Inferior parietal cortex (tissue), 1 donor: ENCODE results near the gene RIPOR3.
"Not testable (repeated sequence)": the region's sequence is repeated elsewhere in the genome, so short reads cannot be mapped to it uniquely, and the experiment has no call there.

Source experiments
- DNase-seq: peaks from one replicate; pipeline ENCODE4 v3.0.0-alpha.2; 2016; ENCODE audit errors: extremely low spot score

Gene RIPOR3

DNA sequence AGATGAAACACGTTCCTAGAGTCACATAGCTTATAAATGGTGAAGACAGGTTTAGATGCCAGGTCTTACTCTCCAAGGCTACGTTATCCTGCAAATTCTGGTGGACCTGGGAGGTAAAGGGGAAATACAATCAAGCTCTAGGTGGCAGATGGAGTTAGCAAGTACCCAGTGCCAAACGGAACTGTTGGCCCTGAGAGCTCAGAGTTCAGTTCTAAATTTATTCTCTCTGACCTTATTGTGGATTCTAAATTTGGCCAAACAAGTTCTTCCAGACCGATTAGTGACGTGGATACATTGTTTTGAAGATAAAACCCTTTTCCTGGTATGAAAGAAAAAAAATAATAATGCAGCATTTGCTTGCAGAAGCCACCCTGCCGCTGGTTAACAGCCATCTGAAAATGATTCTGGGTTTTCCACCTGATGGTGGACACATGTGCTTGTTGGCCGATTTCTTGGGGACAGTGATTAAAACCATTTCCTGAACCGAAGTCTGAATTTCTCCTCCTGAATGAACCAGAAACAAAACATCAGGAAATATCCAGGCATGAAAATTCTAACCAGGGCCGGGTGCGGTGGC lies 32.5 kb downstream of the RIPOR3 start:
- no peak for DNase-seq

- DNase-seq = peak; percentile 18
Measured at GRCh38 chr20:50655311-50655880, 35.9 kb downstream of the RIPOR3 start.

GRCh38 chr20:50654904-50655303 lies 36.4 kb downstream of the RIPOR3 start:
- DNase-seq = no peak

DNA sequence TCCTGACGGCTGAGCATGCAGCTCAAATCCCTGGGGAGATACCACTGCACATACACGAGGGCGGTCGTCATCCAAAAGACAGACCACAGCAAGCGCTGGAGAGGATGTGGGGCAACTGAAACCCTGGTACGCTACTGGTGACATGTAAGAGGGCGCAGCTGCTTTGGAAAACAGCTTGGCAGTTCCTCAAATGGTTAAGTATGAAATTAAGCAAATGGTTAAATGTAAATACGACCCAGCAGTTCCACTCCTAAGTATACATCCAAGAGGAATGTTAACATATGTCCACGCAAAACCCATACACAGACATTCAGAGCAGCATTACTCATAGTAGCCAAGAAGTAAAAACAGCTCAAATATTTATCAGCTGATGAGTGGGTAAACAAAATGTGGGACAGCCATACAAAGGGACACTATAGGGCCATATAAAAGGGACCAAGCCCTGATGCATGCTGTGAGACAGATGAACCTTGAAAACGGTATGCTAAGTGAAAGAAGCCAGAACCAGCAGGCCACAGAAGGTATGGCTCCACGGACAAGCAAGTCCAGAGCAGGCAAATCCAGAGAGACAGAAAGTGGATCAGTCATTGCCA lies 38.5 kb downstream of the RIPOR3 start:
- no peak for DNase-seq

DNA sequence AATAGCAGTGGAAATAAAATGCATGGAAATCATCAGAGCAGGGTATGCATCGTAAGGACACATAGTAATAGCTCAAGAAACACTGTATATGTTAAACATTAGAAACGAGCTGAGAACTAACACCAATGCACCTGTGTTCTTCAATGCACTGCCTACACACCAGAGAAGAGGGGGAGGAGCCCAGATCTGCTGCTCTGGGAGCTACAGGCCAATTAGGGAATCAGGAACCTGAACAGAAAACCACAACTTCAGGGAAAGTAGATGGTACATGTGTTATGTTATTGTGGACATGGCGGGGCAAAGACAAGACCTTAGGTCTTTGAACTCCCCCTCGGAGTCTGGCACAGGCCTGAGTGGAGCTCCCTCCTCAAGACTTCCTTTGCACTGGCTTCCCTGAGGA lies 39.7 kb downstream of the RIPOR3 start:
- DNase-seq = no peak

GRCh38 chr20:50649590-50649989 lies 41.8 kb downstream of the RIPOR3 start:
- no peak for DNase-seq

GRCh38 chr20:50648651-50649050 lies 42.7 kb downstream of the RIPOR3 start:
- no peak for DNase-seq

DNA sequence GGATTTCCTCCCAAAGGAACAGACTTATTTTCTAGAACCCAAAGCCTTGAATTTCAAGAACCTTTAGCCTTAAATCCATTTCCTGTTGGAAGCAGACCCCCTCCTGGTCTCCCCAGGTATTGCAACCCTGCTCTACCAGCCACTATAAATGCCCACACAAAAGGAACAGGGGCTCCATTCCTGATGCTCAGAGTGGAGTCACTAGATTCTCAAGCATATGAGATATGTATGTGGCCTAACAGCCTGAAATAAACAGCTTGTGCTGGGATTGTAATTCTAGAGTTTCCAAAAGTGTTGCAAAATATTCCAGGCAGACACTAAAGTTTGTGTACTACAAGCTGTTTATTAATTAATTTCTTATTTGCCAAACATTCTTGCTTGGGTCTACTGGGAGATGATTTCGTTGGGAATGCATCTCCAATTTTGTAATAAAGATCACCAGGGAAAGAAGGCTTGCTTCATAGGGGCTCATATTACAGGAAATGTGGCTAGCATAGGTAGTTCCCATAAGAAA lies 44.8 kb downstream of the RIPOR3 start:
- DNase-seq = no peak

DNA sequence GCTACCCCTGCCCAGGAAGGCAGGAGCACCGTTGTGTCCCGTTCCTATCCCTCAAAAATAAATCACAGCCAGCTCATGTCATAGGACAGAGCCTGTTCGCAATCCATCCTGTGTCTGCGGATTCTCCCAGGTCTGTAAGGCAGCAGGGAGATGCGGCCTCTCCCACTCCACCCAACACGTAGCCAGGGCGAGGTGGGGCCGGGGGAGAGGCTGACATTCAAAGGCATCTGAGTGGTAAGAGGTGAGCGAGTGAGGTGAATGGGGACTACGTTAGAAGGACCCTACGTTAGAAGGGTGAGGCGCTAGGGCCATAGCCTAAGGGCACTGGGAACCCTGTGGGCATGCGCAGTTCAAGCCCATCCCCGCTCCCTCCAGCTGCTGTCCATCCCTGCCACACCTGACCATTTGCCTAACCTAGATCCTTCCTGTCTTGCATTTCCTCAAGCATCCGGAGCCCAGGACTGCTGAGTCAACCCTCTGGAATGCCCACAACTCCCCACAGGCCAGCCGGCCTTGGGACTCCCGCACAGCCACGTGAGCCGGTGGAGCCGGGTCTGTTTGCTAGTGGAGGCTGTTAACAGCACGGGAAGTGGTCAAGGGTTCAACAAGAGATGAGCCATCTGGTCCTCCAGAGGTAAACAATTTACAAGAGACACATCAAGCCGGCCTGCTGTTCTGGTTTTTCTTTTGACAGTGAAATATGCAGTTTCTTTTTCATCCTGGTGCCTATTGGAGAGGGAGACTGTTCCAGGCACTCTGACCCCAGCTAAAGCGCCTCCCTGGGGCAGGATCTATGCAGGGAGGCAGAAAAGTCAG lies 45.9 kb downstream of the RIPOR3 start:
- DNase-seq = no peak

DNA sequence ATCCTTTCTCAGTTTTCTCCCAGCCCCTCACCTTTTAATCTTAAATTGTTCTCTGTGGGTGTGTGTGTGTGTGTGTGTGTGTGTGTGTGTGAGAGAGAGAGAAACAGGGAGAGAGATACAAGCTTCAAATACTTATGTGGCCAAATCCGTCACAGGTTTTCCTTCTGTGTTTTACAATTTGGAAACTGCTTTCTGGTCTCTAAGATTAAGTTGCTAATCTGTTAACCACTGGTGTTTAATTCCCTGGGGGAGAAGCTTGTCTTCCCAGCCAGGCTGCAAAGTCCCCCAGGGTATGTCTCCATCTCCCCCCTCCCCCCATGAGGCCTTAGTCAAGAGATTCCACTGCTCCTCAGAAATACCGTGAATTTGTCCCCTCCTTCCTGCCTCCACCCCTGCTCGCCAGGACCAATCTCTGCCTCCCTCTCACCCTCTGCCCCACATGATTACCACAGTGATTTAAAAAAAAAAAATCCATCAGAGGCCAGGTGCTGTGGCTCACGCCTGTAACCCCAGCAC lies 49.0 kb downstream of the RIPOR3 start:
- DNase-seq = no peak

DNA sequence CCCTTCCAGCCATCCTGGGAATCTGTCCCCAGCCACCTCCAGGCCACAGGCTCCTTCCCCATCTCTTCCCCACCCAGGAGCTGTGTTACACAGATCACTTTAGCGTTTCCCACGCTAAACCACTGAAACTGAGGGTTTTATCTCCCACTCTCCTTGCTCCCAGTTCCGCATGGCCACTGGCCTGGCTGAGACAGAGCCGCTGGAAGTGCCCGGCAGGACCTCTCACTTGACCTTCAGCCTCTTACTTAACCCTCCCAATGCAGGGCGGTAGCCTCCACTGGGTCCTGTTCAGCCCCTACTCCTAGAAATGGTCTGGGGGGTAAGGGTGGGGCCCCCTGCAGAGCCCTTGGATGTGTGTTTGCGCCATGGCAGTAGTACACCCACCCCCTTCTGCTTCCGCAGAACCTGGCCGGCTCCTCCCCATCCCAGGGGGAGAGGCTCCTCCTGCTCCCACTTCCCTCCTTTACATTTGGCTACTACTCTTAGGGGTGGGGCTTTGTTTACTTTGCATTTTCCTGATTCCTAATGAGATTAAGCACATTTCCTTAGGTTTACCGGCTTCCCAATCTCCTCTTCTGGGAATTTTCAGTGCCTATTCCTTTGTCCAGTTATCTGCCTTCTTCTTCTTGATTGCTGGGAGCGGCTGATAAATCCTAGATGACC lies 49.6 kb downstream of the RIPOR3 start:
- not testable (repeated sequence) for DNase-seq

DNA sequence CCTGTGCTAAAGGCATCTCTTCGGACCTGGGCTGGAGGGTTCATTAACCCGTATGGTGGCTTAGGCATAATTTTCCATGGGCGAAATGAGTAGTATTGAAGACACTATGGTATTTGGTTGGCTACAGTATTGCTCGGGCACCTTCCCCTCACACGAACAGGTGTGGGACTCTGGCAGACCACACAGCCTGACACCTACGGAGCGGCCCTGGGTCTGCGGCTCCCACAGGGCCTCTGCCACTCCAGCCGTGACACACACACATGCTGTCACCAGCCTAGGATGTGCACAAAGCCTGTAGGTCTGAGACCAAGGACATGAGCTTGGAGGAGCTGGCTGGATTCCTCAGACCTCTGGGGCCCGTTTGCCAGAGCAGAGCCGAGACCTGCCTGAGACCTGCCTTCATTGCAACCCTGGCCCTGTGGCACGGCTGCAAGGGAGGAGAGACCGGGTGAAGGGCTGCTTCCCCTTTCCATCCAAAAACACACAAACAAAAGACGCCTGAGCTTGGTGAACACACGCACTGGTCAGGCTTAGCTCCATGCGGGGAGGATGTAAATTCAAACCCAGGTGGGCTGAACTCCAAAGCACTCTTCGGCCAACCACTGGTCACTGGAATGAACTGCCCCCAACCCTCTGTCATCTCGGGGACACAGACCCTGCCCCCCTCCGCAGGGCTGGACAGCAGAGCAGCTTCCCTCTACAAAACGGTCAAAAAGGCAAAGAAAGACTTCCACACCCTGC lies 51.2 kb downstream of the RIPOR3 start:
- DNase-seq = not testable (repeated sequence)

DNA sequence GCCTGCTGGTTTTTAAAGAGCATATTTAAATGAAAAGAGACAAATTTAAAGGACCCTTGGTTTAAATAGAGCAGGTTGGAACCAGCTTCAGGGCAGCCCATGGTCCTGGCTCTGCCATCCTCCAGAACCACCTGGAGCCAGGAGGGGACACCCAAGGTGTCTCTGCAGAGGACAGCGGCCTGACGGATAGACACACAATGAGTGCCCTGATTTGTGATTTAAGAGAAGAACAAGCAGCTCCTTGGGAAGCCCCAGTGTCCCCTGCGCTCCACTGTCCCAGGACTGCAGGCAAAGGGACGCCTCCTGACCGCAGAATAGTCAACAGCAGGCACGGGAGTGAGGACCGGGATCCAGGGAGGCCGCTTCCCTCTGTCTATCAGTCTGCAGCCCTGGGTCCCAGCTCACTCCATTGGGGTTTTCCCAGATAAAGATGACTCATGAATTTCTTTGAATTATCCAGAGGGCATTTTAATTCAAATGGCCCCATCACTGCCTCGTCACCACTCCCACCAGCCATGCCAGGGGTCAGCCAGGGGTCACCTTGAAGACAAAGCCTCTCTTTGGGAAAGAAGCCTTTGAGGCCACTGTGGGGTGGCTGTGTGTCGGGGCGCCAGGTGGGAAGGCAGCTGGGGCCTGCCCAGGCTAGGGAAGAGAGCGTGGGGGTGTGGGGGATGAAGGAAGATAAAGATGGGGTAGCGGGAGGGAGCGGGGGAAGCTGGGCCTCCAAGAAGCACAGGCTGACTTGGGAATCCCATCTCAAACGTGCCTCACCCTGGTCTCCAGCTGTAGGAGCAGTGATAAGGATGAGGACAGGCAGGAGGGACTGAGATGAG lies 53.1 kb downstream of the RIPOR3 start:
- DNase-seq = not testable (repeated sequence)

DNA sequence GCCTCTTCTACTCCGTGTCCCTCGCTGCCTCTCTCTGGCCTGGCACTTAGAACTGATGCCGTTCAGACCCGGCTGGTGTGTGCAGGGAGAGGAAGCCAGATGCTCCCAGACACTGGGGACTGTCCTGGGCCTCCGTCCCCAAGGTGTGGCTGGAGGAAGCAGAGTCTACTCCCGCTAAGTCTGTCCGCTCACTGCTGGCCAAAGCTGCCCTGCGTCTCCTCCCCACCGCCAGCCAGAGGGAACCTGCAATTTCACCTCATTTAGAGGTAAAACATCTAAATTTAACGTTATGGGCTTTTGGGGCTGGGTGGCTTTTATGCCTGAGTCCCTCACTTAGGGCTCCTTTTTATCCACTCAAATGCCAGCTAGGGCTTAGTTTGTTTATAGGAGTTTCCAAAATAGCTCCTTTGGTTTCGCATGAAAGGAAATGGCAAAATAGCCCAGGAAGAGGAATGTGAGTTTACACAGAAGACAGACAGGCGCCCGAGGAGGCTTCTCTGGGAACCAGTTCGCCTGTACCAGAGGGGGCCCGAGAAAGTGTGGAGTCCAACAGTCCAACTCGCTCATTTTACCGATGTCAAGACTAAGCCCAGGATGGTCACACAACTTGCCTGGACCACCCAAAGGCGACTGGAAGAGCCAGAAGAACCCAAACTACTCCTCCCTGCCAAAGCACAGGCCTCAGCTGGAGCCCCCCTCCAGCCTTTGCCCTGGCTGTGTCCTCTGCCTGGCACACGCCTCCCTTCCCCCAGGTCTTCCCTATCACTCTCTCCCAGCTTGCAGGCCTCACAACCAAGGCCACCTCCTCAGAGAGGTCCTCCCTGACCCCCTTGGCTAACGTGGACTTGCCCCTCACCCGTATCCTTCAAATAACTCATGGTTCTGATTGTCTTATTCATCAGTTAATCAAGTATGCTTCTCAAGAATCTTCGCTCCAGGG lies 54.5 kb downstream of the RIPOR3 start:
- no peak for DNase-seq

GRCh38 chr20:50635676-50636600 lies 55.4 kb downstream of the RIPOR3 start:
- peak; percentile 22 for DNase-seq

GRCh38 chr20:50635014-50635557 lies 56.3 kb downstream of the RIPOR3 start:
- no peak for DNase-seq

DNA sequence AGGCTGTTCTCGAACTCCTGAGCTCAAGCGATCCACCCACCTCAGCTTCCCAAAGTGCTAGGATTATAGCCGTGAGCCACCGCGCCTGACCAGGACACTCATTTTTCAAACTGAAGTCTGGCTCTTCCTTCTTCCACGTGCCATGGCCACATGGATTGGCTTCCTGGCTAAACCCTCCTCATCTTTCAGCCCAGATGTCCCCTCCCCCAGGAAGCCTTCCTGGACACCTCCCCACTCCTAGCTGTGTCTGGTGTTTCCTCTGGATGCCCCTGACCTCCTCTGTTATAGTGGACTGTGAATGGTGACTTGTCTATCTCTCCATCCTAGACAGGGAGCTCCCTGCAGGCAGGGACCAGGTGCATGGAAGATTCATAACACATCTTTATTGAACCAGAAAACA lies 57.2 kb downstream of the RIPOR3 start:
- no peak for DNase-seq

DNA sequence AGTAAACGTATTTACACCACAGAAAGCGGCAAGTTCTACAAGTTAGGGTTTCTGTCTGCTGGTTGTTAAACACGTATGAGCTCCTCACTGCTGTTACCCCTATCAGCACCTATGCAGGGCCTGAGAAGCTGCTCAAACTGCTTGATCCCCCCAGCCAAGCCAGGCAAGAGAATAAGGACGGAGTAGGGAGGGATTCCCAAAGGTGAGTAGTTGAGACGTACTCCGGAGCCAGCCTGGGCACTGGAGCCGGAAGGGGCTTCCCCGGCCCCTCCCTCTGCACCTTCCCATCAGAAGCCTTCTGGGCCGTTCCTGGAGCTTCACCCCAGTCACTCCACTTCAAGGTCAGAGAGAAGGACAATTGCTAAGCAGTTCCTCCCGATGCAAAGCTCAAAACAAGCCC lies 58.0 kb downstream of the RIPOR3 start:
- DNase-seq = no peak
